ENCODE data around the gene TAAR9. TPM values are rescaled to one million over a fixed set of nuclear protein-coding genes. Genes with fewer than 3 reads are reported as not detected.

The TAAR9 gene
- total RNA-seq, 3 donors from 2014 or later, result not detected

- Histone ChIP-seq H3K4me3 (no peak overlapping the region), H3K9me3 (no peaks in the 10 kb centered on the region), H3K4me1 (ENCODE audit: low read depth) (no peaks in the 10 kb centered on the region), H3K36me3 (ENCODE audit: low read depth) (no peaks in the 10 kb centered on the region)
- TF ChIP-seq CTCF (IDR thresholded peaks at IDR 0.05), result no peak
- no peak for DNase-seq
- ATAC-seq, result no peak
- intact Hi-C loops (cut with DNase I, micrococcal nuclease), result no loop called here
These were observed 46.2 kb upstream of the TAAR9 start for GRCh38 chr6:132491881-132492280.

- TF ChIP-seq CTCF (IDR thresholded peaks at IDR 0.05), result no peak
- DNase-seq (no peak), ATAC-seq (no peak)
- Histone ChIP-seq H3K4me1 (ENCODE audit: low read depth) (no peaks in the 10 kb centered on the region), H3K36me3 (ENCODE audit: low read depth) (no peaks in the 10 kb centered on the region), H3K4me3 (no peak overlapping the region), H3K9me3 (no peaks in the 10 kb centered on the region)
- intact Hi-C loops (cut with DNase I, micrococcal nuclease), result no loop called here
These were observed 43.1 kb upstream of the TAAR9 start for GRCh38 chr6:132494954-132495353.

GRCh38 chr6:132495604-132496079, 42.4 kb upstream of the TAAR9 start:
- H3K4me3 ChIP-seq, result no peak overlapping the region
- intact Hi-C loops (cut with DNase I, micrococcal nuclease), result no loop called here
- ATAC-seq, result peak; percentile 29
- H3K36me3 ChIP-seq (ENCODE audit: low read depth), result no peaks in the 10 kb centered on the region
- H3K9me3 ChIP-seq, result no peaks in the 10 kb centered on the region
- TF ChIP-seq CTCF (IDR thresholded peaks at IDR 0.05), result no peak
- DNase-seq, result no peak
- H3K4me1 ChIP-seq (ENCODE audit: low read depth), result no peaks in the 10 kb centered on the region

- no peaks in the 10 kb centered on the region for H3K4me1 ChIP-seq (ENCODE audit: low read depth)
- intact Hi-C loops (cut with DNase I, micrococcal nuclease), result no loop called here
- DNase-seq (no peak), ATAC-seq (no peak)
- no peaks in the 10 kb centered on the region for H3K36me3 ChIP-seq (ENCODE audit: low read depth)
- TF ChIP-seq CTCF (IDR thresholded peaks at IDR 0.05), result no peak
- no peak overlapping the region for H3K4me3 ChIP-seq
- H3K9me3 ChIP-seq, result no peaks in the 10 kb centered on the region
These were observed 41.4 kb upstream of the TAAR9 start for GRCh38 chr6:132496519-132497180.

GRCh38 chr6:132498638-132499037, 39.4 kb upstream of the TAAR9 start:
- Histone ChIP-seq H3K36me3 (ENCODE audit: low read depth) (no peaks in the 10 kb centered on the region), H3K9me3 (no peaks in the 10 kb centered on the region), H3K4me3 (no peak overlapping the region), H3K4me1 (ENCODE audit: low read depth) (no peaks in the 10 kb centered on the region)
- intact Hi-C loops (cut with DNase I, micrococcal nuclease), result no loop called here
- ATAC-seq (peak; percentile 41), DNase-seq (no peak)
- TF ChIP-seq CTCF (IDR thresholded peaks at IDR 0.05), result no peak

Data from mucosa of descending colon (tissue), 3 donors.